Activated T-helper 17 cell treated with anti-CD3 and anti-CD28 coated beads, Interleukin-2, amount 50 U/mL, for 72 hours (primary cell): ENCODE measurements around the gene TET1. TPM values are rescaled to one million over a fixed set of nuclear protein-coding genes. Genes with fewer than 3 reads are reported as not detected.
"Not testable (repeated sequence)": the region's sequence is repeated elsewhere in the genome, so short reads cannot be mapped to it uniquely, and the experiment has no call there.

ENCODE experiments used
- ATAC-seq: fragments of 150-1000 bp; cut with Tn5 transposase; replicated peaks from 2 replicates; pipeline ENCODE4 v1.10.0; 2021; ENCODE audit warnings: mild to moderate bottlenecking, moderate library complexity
- H3K27ac Mint-ChIP-seq: one replicate; pipeline ENCODE4 v1.8.0; 2022; ENCODE audit warnings: mixed read lengths
- H3K27me3 Mint-ChIP-seq: one replicate; pipeline ENCODE4 v1.8.0; 2022; ENCODE audit warnings: mixed read lengths
- H3K36me3 Mint-ChIP-seq: one replicate; pipeline ENCODE4 v1.8.0; 2022; ENCODE audit warnings: low read depth, mild to moderate bottlenecking, mixed read lengths
- H3K4me1 Mint-ChIP-seq: one replicate; pipeline ENCODE4 v1.8.0; 2022; ENCODE audit warnings: mixed read lengths
- H3K4me3 Mint-ChIP-seq: one replicate; pipeline ENCODE4 v1.8.0; 2022; ENCODE audit warnings: mild to moderate bottlenecking, mixed read lengths
- H3K9me3 Mint-ChIP-seq: one replicate; pipeline ENCODE4 v1.8.0; 2022; ENCODE audit warnings: mixed read lengths
- total RNA-seq, 2 donors: library from RNA; stranded (reverse); gene quantifications; one replicate each; pipeline ENCODE4 v1.2.3, GENCODE V29; 2022

The TET1 gene
- total RNA-seq, 2 donors from 2014 or later = 0.86 to 0.87 TPM

GRCh38 chr10:68734349-68734748, 174.2 kb downstream of the TET1 start:
- peaks cover 100% of the 10 kb centered on the region for H3K36me3 Mint-ChIP-seq
- no peak overlapping the region for H3K4me3 Mint-ChIP-seq
- no peak for ATAC-seq

GRCh38 chr10:68735119-68735518, 175.0 kb downstream of the TET1 start:
- peaks cover 100% of the 10 kb centered on the region for H3K36me3 Mint-ChIP-seq
- H3K4me1 Mint-ChIP-seq = peaks cover 4% of the 10 kb centered on the region
- no peaks in the 10 kb centered on the region for H3K27me3 Mint-ChIP-seq
- H3K27ac Mint-ChIP-seq = no peak overlapping the region
- no peak for ATAC-seq
- no peaks in the 10 kb centered on the region for H3K9me3 Mint-ChIP-seq
- no peak overlapping the region for H3K4me3 Mint-ChIP-seq

More at GRCh38 chr10:68734349-68734748, 174.2 kb downstream of the TET1 start:
- Mint-ChIP-seq H3K4me1 (peaks cover 4% of the 10 kb centered on the region), H3K27ac (no peak overlapping the region), H3K9me3 (no peaks in the 10 kb centered on the region), H3K27me3 (no peaks in the 10 kb centered on the region)

GRCh38 chr10:68735739-68736138, 175.6 kb downstream of the TET1 start:
- not testable (repeated sequence) for ATAC-seq

GRCh38 chr10:68740676-68741075, 180.5 kb downstream of the TET1 start:
- not testable (repeated sequence) for H3K27ac Mint-ChIP-seq, H3K4me1 Mint-ChIP-seq, H3K27me3 Mint-ChIP-seq, H3K9me3 Mint-ChIP-seq, H3K4me3 Mint-ChIP-seq, ATAC-seq
- H3K36me3 Mint-ChIP-seq = peaks cover 99% of the 10 kb centered on the region

More at GRCh38 chr10:68735739-68736138, 175.6 kb downstream of the TET1 start:
- H3K9me3 Mint-ChIP-seq, H3K27me3 Mint-ChIP-seq, H3K27ac Mint-ChIP-seq, H3K4me3 Mint-ChIP-seq, H3K4me1 Mint-ChIP-seq: not testable (repeated sequence)
- peaks cover 100% of the 10 kb centered on the region for H3K36me3 Mint-ChIP-seq

GRCh38 chr10:68742397-68742796, 182.3 kb downstream of the TET1 start:
- no peak for ATAC-seq

More at GRCh38 chr10:68742397-68742796, 182.3 kb downstream of the TET1 start:
- H3K9me3 Mint-ChIP-seq = no peaks in the 10 kb centered on the region
- no peaks in the 10 kb centered on the region for H3K4me1 Mint-ChIP-seq
- H3K27ac Mint-ChIP-seq = no peak overlapping the region
- H3K36me3 Mint-ChIP-seq = peaks cover 97% of the 10 kb centered on the region
- H3K27me3 Mint-ChIP-seq = no peaks in the 10 kb centered on the region
- no peak overlapping the region for H3K4me3 Mint-ChIP-seq

Other genes starting within 250 kb of the TET1 start
- gene HNRNPH3, start 228.3 kb upstream of the TET1 start, total RNA-seq = 100 to 1,000 TPM; 113 to 133 TPM
- under 1 TPM; 0.58 to 0.69 TPM for gene PBLD, start 227.4 kb upstream of the TET1 start, total RNA-seq
- 10 to 100 TPM in 1 of 2 donors, 1 to 10 TPM in 1; 9.6 to 12.3 TPM for gene RUFY2, start 153.1 kb upstream of the TET1 start, total RNA-seq
- gene DNA2, start 88.4 kb upstream of the TET1 start, total RNA-seq = 10 to 100 TPM; 35.0 to 39.8 TPM
- gene SLC25A16, start 32.8 kb upstream of the TET1 start, total RNA-seq = 10 to 100 TPM; 16.6 to 17.0 TPM
- 100 to 1,000 TPM in 1 of 2 donors, 10 to 100 TPM in 1; 70.3 to 110 TPM for gene CCAR1, start 160.9 kb downstream of the TET1 start, total RNA-seq